NCI-H1436 treated with DMSO at 0.1 percent for 48 hours (cell line): Measurements from ENCODE around the gene USP6.
"Not testable (repeated sequence)": the region's sequence is repeated elsewhere in the genome, so short reads cannot be mapped to it uniquely, and the experiment has no call there.

ENCODE experiments used
- DNase-seq: peaks from one replicate; lab custom pipeline; 2025; lab: John Stamatoyannopoulos, UW

Gene USP6

DNA sequence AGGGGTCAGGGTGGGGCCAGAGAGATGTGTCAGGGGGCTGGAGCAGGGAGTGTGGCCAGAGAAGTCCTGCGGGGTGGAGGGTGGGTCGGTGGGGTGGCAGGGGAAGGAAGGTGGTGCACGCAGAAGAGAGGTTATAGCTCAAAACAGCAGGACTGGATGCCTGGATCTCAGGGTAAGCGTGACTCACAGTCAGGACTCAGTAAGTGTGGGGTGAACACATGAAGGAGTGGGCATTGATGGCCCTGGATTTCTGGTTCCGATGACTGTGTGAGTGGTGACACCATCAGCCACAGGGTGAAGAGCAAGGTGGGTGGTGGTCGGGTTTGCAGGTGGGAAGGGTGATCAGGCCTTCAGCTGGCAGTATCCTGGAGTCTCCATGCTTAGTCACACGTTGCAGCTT lies 6.2 kb downstream of the USP6 start:
- DNase-seq: not testable (repeated sequence)

DNA sequence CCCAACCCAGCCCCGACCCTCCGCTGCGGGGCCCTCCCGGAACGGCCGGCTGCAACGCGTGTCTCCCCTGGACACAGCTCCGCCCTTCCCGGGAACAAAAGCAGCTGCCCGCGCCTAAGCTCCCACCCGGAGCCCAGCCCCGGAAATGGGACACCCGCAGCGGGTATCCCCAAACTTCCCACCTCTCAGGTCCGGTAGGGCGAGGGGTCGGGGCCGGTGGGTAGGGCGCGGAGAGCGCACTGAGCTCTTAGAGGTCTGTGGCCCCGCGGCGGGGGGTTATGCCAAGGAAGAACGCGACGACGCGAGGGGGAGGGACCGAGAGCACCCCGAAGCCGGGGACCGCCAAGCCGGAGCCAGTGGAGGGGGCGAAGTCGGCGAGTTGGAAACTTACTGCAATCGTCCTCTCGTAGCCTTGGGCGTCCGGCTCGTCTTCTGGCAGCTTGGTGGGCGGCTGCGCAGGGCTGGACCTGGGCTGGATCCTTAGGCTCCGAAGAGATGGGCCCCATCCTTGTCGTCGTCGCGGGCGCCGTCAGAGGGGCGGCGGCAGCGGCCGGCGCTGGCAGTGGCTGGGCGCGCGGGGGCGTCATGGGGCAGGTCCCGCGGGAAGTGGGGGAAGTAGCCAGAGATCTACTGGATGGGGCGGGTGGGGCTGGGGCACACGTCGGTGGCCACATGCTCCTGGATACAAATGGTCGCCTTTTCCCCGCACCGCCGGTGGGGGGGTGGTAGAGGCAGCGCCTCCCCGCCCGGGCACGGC lies 6.9 kb downstream of the USP6 start:
- no peak for DNase-seq

- no peak for DNase-seq
Measured at GRCh38 chr17:5123343-5124124, 7.7 kb downstream of the USP6 start.

- DNase-seq: not testable (repeated sequence)
Measured at GRCh38 chr17:5124125-5124760, 8.4 kb downstream of the USP6 start.

GRCh38 chr17:5124896-5125295 lies 9.1 kb downstream of the USP6 start:
- not testable (repeated sequence) for DNase-seq

GRCh38 chr17:5126719-5127488 lies 11.1 kb downstream of the USP6 start:
- DNase-seq: no peak

DNA sequence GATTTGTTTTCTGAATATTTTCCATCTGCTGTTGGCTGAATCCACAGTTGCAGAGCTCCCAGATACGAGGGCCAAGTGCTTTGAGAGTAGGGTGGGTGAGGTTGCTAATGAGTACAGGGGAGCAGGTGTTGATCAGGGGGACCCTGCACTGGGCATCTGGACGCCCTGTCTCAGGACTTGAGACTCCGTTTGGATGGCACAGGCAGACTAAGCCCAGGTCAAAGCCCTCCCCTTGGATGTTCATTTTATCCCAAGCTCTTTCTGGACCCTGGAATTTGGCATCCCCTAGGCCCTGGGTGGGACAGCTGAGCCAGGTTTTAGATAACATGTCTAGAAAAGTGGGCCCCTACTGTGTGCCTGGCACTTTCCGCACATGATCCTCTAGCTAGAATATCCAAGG lies 12.1 kb downstream of the USP6 start:
- no peak for DNase-seq

GRCh38 chr17:5128387-5128786 lies 12.6 kb downstream of the USP6 start:
- not testable (repeated sequence) for DNase-seq

GRCh38 chr17:5128905-5129535 lies 13.2 kb downstream of the USP6 start:
- DNase-seq: no peak

DNA sequence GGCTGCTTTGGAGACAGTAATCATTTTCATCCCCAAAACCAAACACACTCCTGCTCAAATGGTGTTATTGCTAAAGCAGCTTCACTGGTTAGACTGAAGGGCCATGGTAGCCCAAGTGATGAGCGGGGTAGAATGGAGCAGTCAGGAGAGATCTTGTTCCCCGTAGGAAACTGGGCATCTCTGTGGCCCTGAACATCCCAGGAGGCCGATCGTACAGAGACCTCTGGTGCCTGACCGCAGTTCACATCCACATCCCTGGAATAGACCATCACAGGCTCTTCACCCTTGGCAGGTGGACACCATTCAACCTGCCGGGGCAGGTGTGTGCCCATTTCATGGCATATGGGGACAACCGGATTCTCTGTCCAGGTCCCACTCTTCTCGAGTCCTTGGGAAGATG lies 13.9 kb downstream of the USP6 start:
- not testable (repeated sequence) for DNase-seq

DNA sequence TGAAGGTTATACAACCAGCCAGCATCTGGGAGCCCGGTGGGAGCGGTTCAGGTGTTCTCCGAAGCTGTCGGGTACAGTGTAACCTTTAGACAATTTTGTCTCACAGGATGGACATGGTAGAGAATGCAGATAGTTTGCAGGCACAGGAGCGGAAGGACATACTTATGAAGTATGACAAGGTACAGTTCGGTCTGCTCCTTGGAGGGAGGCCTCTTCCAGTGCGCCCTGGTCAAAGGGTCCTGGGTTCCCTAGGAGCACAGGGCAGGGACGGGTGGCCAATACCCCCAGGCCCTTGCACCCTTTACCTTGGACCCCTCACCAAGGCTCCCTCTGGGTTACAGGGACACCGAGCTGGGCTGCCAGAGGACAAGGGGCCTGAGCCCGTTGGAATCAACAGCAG lies 14.4 kb downstream of the USP6 start:
- not testable (repeated sequence) for DNase-seq

- not testable (repeated sequence) for DNase-seq
Measured at GRCh38 chr17:5130687-5131086, 14.9 kb downstream of the USP6 start.

DNA sequence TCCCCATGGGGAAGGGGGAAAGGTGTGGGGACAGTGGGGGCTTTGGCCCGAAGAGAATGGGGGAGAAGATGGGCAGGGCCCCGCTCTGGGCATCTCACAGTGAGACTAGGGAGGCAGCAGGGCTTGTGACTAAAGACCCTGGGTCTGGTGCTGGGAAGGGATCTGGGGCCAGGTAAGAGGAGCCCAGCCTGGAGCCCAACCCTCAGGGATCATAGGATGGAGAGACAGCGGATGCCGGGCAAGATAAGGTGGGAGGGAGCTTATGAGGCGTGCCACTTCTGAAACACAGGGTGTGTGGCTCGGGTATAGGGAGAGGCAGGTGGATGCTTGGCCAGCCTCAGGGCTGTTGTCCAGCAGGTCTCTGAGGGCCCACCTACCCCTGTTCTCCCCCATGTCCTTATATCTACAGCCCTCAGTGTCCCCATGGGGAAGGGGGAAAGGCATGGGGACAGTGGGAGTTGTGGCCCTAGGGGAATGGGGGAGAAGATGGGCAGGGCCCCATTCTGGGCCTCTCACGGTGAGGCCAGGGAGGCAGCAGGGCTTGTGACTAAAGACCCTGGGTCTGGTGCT lies 15.4 kb downstream of the USP6 start:
- DNase-seq: no peak

- DNase-seq: not testable (repeated sequence)
Measured at GRCh38 chr17:5131799-5132502, 16.1 kb downstream of the USP6 start.

GRCh38 chr17:5132503-5133225 lies 16.8 kb downstream of the USP6 start:
- not testable (repeated sequence) for DNase-seq

GRCh38 chr17:5133311-5133710 lies 17.5 kb downstream of the USP6 start:
- no peak for DNase-seq

- not testable (repeated sequence) for DNase-seq
Measured at GRCh38 chr17:5133961-5134360, 18.1 kb downstream of the USP6 start.

- not testable (repeated sequence) for DNase-seq
Measured at GRCh38 chr17:5134571-5134970, 18.7 kb downstream of the USP6 start.

DNA sequence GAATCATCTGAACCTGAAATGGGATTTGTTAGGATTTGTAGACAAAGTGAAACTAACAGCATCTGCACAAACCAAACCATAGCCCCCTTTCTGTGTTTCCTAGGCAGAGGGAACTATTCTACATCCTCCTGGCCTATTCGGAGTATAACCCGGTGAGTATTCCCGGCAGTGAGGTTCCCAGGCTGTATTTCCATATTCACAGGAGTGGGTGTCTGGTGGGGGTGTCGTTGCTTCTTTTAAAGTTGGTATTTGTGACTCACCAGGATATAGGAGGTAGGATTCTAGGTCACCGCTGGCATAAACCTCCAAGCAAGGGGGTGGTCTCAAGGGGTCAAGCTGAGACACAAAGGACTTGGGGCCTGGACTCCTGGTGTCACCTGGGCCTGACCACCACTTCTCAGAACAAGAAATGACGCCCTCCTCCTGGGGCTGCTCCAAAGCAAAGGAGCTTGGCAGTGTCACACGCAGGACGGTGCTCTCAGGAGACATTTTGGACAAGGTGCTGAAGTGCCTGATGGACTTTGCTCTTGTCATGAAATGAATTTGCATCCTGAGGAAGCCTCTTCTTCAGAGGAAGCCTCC lies 19.4 kb downstream of the USP6 start:
- DNase-seq: not testable (repeated sequence)
